HG02870 (cell line): ENCODE results near the gene PCSK5.
"Not testable (repeated sequence)": the region's sequence is repeated elsewhere in the genome, so short reads cannot be mapped to it uniquely, and the experiment has no call there.

Experiments
- ATAC-seq: cut with Tn5 transposase; IDR thresholded peaks from one replicate; pipeline ENCODE4 v1.9.1; 2021; ENCODE audit warnings: mild to moderate bottlenecking, moderate library complexity; ENCODE audit not compliant: unreplicated experiment

PCSK5 gene

GRCh38 chr9:76296561-76297310 is 406.3 kb downstream of the PCSK5 start:
- no peak for ATAC-seq

GRCh38 chr9:76297721-76298239 is 407.3 kb downstream of the PCSK5 start:
- ATAC-seq: no peak

DNA sequence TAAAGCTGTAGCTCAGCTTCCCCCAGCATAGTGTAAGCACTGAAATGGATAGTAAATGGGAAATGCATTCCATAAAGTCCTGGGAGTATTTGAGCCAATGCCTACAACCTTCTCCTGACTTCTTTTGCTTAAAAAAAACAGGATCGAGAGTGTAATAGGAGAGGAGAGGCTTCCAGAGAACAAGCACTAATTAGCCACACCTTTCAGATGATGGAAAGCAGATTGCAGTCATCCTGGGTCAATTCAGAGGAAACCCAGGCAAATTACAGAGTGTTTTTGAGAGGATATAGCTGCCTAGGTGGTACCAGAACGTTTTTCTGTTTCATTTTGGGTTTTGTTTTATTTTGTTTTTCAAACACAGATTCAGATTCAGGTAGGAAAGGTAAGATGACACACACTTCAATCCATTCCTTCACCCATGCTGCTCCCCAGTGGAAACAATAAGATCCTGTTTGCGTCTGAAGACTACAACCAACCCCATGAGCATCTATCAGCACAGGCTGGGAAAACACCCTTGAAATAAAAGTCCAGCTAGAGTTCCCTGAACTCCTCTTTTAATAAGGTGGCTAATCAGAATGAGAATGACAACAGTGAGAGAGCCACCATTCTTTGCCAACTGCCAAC is 408.2 kb downstream of the PCSK5 start:
- ATAC-seq: no peak

DNA sequence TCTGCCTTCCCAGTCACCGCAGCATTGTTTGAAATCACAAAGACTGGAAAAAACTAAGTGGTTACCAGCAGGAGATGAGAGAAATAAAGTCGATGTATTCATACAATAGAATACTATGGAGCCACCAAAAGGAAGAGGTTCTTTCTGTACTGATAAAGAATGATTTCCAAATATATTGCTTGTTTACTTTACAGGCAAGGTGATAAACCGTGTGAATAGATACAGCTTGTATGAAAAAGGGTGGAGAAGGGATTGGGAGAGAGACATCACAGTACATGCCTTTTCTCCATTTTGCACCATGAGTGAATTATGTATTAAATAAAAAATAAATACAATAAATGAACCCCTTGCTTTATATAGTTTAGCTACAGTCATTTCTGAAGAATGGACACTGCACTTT is 412.1 kb downstream of the PCSK5 start:
- ATAC-seq: no peak

DNA sequence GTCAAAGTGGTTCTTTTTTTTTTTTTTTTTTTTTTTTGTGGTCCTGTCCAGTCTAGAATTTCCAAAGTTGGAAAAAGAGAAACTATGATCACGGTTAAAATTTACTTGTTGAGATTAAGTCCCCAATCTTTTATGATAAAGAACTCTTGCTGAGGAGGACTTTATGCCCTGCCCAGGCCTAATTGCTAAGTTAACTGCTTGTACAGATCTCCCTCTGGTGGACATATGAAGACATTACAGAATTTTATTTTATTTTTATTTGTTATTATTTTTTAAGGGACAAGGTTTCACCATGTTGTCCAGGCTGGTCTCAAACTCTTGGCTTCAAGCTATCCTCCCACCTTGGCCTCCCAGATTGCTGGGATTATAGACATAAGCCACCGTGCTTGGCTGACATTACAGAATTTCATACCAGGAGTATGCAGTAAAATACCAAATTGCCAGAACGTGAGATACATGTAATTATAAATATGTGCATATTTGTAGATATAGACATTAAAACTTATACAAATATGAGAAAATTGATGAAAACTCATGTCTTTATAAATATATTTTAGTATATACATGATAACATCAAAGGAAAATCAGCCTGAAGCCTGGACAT is 412.6 kb downstream of the PCSK5 start:
- ATAC-seq: peak; percentile 62

DNA sequence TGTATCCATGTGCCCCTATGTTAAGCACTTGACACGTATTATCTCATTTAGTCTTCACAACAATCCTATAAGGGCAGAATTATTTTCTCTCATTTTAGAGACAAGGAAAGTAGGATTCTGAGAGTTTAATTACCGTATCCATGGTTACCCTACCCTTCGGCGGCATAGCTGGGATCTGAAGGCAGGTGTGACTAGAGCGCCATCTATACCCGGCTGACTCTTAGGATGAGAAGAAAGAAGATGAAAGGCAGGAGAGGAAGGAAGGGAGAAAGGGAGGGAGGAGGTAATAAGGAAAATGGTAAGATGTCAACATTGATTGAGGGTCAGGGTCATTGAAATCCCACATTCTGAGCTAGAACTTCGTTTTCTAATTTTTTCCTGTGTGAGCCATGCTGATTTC is 416.6 kb downstream of the PCSK5 start:
- not testable (repeated sequence) for ATAC-seq

DNA sequence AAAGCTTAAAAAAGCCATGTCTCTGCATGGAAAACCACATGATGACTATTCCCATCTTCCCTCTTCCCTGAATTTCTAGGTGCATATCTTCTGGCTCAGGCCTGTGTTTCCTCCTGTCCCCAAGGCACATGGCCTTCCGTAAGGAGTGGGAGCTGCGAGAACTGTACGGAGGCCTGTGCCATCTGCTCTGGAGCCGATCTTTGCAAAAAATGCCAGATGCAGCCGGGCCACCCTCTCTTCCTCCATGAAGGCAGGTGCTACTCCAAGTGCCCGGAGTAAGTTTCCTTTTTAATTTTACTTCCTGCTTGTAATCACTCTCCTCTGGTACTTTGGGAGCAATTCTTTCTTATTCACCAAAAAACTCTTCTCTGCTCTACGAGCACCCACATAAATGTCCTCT is 420.1 kb downstream of the PCSK5 start:
- ATAC-seq: no peak

- no peak for ATAC-seq
Observed at GRCh38 chr9:76310991-76311390, 420.5 kb downstream of the PCSK5 start.

DNA sequence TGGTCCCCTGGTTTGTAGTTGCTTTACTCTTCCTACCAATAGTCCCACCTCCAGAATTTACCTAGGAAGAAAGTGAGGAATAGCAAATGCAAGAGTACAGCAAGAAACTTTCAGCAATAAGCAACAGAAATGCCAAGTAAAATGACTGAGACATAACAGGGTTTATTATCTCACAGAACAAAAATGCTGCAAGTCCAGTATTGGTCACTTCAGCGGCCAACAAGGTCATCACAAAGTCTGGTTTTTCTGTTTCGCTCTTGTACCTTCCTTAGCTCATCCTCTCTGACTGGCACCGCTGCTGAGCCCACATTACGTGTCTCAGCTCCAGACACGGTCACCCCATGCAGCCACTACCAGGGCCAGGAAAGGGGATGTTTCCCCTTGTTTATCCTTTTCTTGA is 421.1 kb downstream of the PCSK5 start:
- ATAC-seq: no peak

DNA sequence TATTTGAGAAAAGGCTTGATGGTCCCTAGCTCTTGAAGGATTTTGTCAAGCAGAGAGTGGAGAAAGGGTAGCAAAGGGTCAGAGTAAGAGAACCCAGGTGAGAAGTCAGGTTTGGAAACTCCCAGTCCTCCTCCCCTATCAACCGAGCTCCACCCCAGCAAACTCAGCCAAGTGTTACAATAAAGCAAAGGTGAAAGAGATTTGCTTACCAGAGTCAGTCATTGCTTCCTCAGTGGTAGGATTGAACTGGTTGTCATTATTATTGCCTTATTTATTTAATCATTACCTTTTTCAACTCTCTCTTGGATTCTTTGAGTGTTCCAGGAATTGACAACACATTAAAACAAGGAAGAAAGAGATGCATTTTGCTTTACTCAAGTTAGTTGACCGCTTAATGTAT is 423.3 kb downstream of the PCSK5 start:
- ATAC-seq: no peak

GRCh38 chr9:76314321-76314720 is 423.8 kb downstream of the PCSK5 start:
- ATAC-seq: no peak

DNA sequence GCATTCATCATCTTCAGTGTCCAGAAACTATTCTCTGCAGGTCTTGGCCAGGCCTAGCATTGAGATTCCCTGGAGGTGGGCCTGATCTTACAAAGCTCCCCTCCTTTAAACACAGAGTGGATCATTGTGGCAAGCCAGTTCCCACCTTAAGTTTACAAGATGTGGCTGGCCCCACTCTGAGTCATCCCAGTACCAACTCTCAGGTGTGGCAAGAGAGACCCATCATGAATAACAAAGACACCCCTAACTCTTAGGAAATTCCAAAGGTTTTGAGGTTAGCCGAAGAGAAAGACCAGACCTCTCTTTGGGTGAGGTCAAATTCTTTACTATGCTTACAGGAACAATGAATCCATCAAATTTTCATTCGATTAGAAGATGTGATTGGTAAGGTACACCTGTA is 425.6 kb downstream of the PCSK5 start:
- no peak for ATAC-seq

GRCh38 chr9:76319466-76319865 is 429.0 kb downstream of the PCSK5 start:
- not testable (repeated sequence) for ATAC-seq

- ATAC-seq: no peak
Observed at GRCh38 chr9:76321195-76321828, 430.8 kb downstream of the PCSK5 start.

GRCh38 chr9:76322810-76323209 is 432.3 kb downstream of the PCSK5 start:
- no peak for ATAC-seq

DNA sequence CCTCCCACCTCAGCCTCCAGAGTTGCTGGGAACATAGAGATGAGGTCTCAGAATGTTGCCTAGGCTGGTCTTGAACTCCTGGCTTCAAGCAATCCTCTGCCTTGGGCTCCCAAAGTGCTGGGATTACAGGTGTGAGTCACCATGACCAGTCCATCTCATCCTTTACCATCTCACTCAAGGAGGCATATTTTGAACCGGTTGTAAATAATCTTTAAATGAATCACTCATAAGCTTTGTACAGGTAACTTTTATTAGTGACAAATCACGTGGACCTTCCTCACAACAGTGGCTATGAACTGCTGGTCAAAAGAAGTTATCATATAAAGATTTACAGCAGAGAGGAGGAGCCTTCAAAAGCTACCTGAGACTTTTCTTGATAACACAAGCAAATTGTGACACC is 433.0 kb downstream of the PCSK5 start:
- no peak for ATAC-seq

DNA sequence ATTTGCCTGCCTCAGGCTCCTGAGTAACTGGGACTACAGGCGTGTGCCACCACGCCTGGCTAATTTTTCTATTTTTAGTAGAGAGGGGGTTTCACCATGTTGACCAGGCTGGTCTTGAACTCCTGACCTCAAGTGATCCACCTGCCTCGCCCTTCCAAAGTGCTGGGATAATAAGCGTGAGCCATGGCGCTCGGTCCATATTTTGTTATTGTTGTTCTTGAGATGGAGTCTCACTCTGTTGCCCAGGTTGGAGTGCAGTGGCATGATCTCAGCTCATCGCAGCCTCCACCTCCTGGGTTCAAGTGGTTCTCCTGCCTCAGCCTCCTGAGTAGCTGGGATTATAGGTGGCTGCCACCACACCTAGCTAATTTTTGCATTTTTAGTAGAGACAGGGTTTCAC is 433.6 kb downstream of the PCSK5 start:
- ATAC-seq: not testable (repeated sequence)

DNA sequence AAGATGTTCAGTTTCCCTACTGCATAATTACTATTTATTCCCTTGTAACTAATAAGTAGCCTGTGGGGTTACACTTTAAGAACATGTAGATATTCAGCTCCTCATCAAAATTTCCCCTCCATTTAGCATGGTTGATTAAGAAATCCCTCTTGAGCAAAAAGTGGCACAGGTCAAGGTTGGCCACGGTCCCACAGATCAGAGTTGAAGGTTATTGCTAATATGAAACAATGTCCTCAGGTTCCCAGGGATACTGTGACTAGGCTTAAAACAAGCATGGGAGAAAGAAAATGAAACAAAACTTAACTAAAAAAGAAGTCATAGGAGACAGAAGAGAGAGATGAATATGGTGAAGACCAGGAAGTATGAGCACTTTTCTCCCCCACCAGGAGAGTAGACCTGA is 439.6 kb downstream of the PCSK5 start:
- no peak for ATAC-seq

- ATAC-seq: no peak
Observed at GRCh38 chr9:76333388-76333787, 442.9 kb downstream of the PCSK5 start.

- no peak for ATAC-seq
Observed at GRCh38 chr9:76333964-76334363, 443.5 kb downstream of the PCSK5 start.

GRCh38 chr9:76336027-76336426 is 445.6 kb downstream of the PCSK5 start:
- no peak for ATAC-seq

- no peak for ATAC-seq
Observed at GRCh38 chr9:76338418-76338817, 447.9 kb downstream of the PCSK5 start.
